Adrenal gland (tissue), 5 donors: ENCODE results near the gene SMC1B.

ENCODE experiments used
- POLR2A ChIP-seq, 2 donors: fragments of 450-650 bp; IDR thresholded peaks; one replicate each; pipeline ENCODE4 v1.6.1; 2017; ENCODE audit warnings: antibody characterized with exemption in 2 of 2, mild to moderate bottlenecking in 2 of 2, moderate library complexity in 1 of 2
- TF ChIP-seq, protein P1 (sequence below), 6 experiments: fragments of 450-650 bp in 4 of 6; fragments of 200-600 bp in 2 of 6; sonication (generic) in 1 of 6; IDR thresholded peaks; 1 replicate in 5 of 6; 2 replicates in 1 of 6; pipeline versions ENCODE4 v1.5.1 to v1.8.0; 2016 to 2021; ENCODE audit warnings: antibody characterized with exemption in 6 of 6, mild to moderate bottlenecking in 2 of 6, moderate library complexity in 1 of 6
- donor health status: DM: no; HTN: no; CAD: no.

DNA sequence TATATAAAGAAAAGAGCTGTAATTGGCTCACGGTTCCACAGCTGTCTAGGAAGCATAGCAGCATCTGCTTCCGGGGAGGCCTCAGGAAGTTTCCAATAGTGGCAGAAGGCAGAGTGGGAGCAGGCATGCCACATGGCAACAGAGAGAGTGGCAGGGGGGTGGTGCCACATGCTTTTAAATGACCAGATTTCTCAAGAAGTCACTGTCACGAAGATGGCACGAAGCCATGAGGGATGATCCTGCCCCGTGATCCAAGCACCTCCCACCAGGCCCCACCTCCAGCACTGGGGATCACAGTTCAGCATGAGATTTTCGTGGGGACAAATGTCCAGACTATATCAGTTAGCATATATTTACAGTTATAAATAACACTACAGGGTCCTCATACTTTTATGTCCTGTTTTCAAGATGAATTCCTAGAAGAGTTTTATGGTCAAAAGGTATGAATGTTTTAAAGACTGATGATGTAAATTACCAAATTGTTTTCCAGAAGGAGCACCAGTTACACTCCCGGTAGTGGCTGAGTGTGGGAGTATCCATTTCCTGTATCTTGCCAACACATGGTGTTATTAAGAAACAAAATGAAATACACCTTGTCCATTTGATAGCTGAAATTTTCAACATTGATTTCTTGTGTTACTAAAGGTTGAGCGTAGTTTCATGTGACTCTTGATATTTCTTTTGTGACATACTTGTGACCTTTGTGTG is 84.4 kb downstream of the SMC1B start:
- TF ChIP-seq, protein P1, sequence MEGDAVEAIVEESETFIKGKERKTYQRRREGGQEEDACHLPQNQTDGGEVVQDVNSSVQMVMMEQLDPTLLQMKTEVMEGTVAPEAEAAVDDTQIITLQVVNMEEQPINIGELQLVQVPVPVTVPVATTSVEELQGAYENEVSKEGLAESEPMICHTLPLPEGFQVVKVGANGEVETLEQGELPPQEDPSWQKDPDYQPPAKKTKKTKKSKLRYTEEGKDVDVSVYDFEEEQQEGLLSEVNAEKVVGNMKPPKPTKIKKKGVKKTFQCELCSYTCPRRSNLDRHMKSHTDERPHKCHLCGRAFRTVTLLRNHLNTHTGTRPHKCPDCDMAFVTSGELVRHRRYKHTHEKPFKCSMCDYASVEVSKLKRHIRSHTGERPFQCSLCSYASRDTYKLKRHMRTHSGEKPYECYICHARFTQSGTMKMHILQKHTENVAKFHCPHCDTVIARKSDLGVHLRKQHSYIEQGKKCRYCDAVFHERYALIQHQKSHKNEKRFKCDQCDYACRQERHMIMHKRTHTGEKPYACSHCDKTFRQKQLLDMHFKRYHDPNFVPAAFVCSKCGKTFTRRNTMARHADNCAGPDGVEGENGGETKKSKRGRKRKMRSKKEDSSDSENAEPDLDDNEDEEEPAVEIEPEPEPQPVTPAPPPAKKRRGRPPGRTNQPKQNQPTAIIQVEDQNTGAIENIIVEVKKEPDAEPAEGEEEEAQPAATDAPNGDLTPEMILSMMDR (IDR thresholded peaks at IDR 0.05) = no peak
- no peak for TF ChIP-seq POLR2A (IDR thresholded peaks at IDR 0.05)
